Lung (tissue), 12 donors: ENCODE results near the gene TNNI2. TPM values are rescaled to one million over a fixed set of nuclear protein-coding genes. Genes with fewer than 3 reads are reported as not detected.

Source experiments
- ATAC-seq: fragments of 200-7000 bp; cut with Tn5 transposase; one replicate; pipeline ENCODE4 v1.9.1; 2020; ENCODE audit warnings: moderate number of reproducible peaks; ENCODE audit not compliant: insufficient read depth, low FRiP score
- DNase-seq, 3 donors: peaks; one replicate each; pipeline ENCODE4 v3.0.0-alpha.2; 2013 to 2017
- H3K27ac ChIP-seq, 2 donors: one replicate each; pipeline ENCODE4 v1.5.1; 2013; ENCODE audit warnings: mild to moderate bottlenecking in 2 of 2, moderate library complexity in 2 of 2, control low read depth in 1 of 2, inconsistent platforms in 1 of 2, low read depth in 1 of 2, low read length in 1 of 2
- H3K27me3 ChIP-seq, 3 donors: one replicate each; pipeline ENCODE4 v1.5.1; 2013; ENCODE audit warnings: low read length in 2 of 3; ENCODE audit not compliant: control insufficient read depth in 3 of 3, insufficient read depth in 3 of 3
- H3K36me3 ChIP-seq, 4 donors: one replicate each; pipeline ENCODE4 v1.5.1; 2013; ENCODE audit warnings: low read length in 4 of 4, mild to moderate bottlenecking in 1 of 4, moderate library complexity in 1 of 4; ENCODE audit not compliant: control insufficient read depth in 4 of 4, insufficient read depth in 4 of 4
- H3K4me1 ChIP-seq, 5 donors: one replicate each; pipeline ENCODE4 v1.5.1; 2013; ENCODE audit warnings: low read length in 5 of 5, mild to moderate bottlenecking in 2 of 5, moderate library complexity in 1 of 5; ENCODE audit not compliant: control insufficient read depth in 5 of 5, insufficient read depth in 5 of 5
- H3K4me3 ChIP-seq: one replicate; pipeline ENCODE4 v1.5.1; 2013; ENCODE audit warnings: mild to moderate bottlenecking, control low read depth, moderate library complexity
- H3K9ac ChIP-seq, 2 donors: one replicate each; pipeline ENCODE4 v1.5.1; 2013; ENCODE audit warnings: low read length in 2 of 2, control low read depth in 1 of 2; ENCODE audit not compliant: insufficient read depth in 1 of 2
- H3K9me3 ChIP-seq, 4 donors: one replicate each; pipeline ENCODE4 v1.5.1; 2013; ENCODE audit warnings: low read length in 3 of 4, mild to moderate bottlenecking in 1 of 4, moderate library complexity in 1 of 4; ENCODE audit not compliant: control insufficient read depth in 4 of 4, insufficient read depth in 3 of 4
- CTCF ChIP-seq: IDR thresholded peaks from 2 replicates; pipeline ENCODE4 v1.5.1; 2012; ENCODE audit warnings: mild to moderate bottlenecking; ENCODE audit errors: control extremely low read depth, extremely low read depth
- WGBS, 2 donors: extraction: QIAGEN DNeasy Blood & Tissue Kit; methylation state at CpG; one replicate each; pipeline ENCODE4 v1.1.7; 2013; 5-methylcytosine and 5-hydroxymethylcytosine counted together
- polyA plus RNA-seq, 2 donors: library from polyadenylated mRNA; stranded (reverse); fragments of 200-250 nt; gene quantifications; one replicate each; pipeline ENCODE4 v1.2.1, GENCODE V29; 2013
- total RNA-seq, 2 donors: library from RNA; depleted of rRNA in 1 of 2; stranded (reverse); fragments of >200 nt in 1 of 2; gene quantifications; one replicate each; pipeline ENCODE4 v1.2.1, GENCODE V29; 2014 to 2021
- donor health status: control.
- donor health status: control.
- donor health status: Bipolar disorder and iron deficiency.
- donor health status: healthy.
- donor health status: DM: yes; HTN: yes; CAD: no.

The TNNI2 gene
- total and polyA plus RNA-seq, 4 donors, result 3.1 to 35.8 (median 12.2) TPM

DNA sequence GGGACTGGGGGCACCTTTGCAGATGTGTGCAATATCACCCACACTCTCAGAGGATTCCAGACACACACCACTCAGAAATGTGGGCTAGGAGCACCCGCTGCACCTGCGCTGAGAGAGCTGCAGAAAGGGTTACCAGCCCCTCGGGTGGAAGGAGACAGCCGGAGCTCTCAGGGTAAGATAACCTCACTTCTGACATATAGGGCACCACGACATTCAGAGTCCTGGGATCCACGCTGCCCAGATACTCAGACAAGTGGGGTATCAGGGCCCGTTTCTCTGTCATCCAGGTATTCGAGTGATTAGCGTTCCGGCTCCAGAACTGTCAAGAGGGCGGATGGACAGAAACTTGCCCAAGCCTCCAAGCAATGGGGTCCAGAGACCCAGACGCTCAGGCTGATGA lies 10.2 kb upstream of the TNNI2 start:
- H3K9me3 ChIP-seq, result no peaks in the 10 kb centered on the region
- ATAC-seq (no peak), DNase-seq (peak in 1 of 3 donors; percentile 6)
- 86 to 90% methylated on average over 12 of the region's 12 CpGs for WGBS, 2 donors
- H3K27ac ChIP-seq, result peak overlapping the region in 1 of 2 donors; percentile 61
- no peak overlapping the region for H3K9ac ChIP-seq
- no peak for TF ChIP-seq CTCF
- H3K36me3 ChIP-seq, result no peaks in the 10 kb centered on the region
- peaks cover 0 to 47% (median 7%) of the 10 kb centered on the region in 5 donors for H3K4me1 ChIP-seq
- no peaks in the 10 kb centered on the region for H3K27me3 ChIP-seq
- H3K4me3 ChIP-seq, result no peak overlapping the region

DNA sequence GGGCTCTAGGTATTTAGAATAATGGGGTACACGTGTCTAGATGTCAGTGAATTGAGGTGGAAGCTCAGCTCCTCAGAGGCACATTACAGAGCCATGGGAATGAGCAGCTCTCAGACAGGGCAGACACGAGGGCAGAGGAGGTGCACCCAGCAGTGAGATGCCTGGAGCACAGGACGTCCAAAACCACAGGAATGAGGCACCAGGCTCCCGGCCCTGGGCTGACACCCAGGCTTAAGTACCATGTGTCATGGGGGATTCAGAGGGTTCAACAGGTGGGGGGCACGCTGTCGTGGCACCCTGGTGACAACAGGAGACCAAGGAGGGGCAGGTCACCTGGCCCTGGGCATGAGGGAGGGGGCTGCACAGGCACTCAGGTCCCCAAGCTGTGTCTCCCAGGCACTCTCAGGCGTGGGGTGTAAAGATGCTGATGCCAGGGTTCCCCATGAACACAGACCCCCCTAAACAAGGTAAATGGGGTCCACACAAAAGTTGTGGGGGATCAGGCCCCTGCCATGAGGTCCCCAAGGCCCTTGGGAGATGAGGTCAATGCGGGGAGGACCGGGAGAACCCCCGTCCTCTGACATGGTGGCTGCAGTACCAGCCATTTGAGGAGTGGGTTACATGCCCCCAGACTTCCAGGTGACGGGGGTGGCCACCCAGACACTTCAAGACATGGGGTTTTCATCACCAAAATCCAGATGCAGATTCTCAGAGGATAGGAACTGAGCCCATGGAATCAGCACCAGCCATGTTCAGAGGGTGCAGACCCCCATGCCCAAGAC lies 9.6 kb upstream of the TNNI2 start:
- no peaks in the 10 kb centered on the region for H3K27me3 ChIP-seq
- H3K27ac ChIP-seq, result peak overlapping the region in 1 of 2 donors; percentile 61
- H3K36me3 ChIP-seq, result no peaks in the 10 kb centered on the region
- no peaks in the 10 kb centered on the region for H3K9me3 ChIP-seq
- peaks cover 0 to 52% (median 7%) of the 10 kb centered on the region in 5 donors for H3K4me1 ChIP-seq
- no peak overlapping the region for H3K9ac ChIP-seq
- no peak for TF ChIP-seq CTCF
- no peak overlapping the region for H3K4me3 ChIP-seq
- ATAC-seq (no peak), DNase-seq (no peak)
- WGBS, 2 donors, result 68 to 73% methylated on average over 11 of the region's 11 CpGs

DNA sequence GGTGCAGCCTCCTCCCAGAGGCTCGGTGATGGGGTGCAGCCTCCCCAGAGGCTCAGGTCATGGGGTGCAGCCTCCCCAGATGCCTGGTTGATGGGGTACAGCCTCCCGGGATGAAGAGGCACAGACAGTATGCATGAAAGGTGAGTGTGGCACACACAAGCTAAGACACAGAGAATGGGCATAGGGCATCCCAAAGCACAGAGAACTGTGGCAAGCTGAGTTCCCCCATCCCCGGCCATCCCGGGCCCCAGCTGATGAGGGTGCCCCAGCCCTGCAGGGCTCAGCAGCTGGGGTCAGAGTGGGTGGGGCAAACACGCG lies 8.8 kb upstream of the TNNI2 start:
- no peak overlapping the region for H3K9ac ChIP-seq
- DNase-seq (no peak), ATAC-seq (no peak)
- TF ChIP-seq CTCF, result no peak
- no peaks in the 10 kb centered on the region for H3K27me3 ChIP-seq
- 48 to 55% methylated on average over 6 of the region's 6 CpGs for WGBS, 2 donors
- H3K4me1 ChIP-seq, result peaks cover 0 to 60% (median 7%) of the 10 kb centered on the region in 5 donors
- H3K27ac ChIP-seq, result no peak overlapping the region
- H3K9me3 ChIP-seq, result no peaks in the 10 kb centered on the region
- no peaks in the 10 kb centered on the region for H3K36me3 ChIP-seq
- no peak overlapping the region for H3K4me3 ChIP-seq
